Mammary epithelial cell (primary cell): ENCODE measurements around the gene PPP1R13L.

ENCODE experiments used
- EZH2 ChIP-seq: IDR thresholded peaks from 2 replicates; pipeline ENCODE4 v1.6.1; 2012; ENCODE audit warnings: low read length, inconsistent platforms, borderline replicate concordance
- TF ChIP-seq, protein P1 (sequence below), 2 donors: IDR thresholded peaks in 1 of 2; conservative IDR thresholded peaks in 1 of 2; 2 replicates each; pipeline ENCODE4 v1.5.1; 2011 to 2012; ENCODE audit warnings: inconsistent platforms in 2 of 2, low read length in 2 of 2, mild to moderate bottlenecking in 2 of 2, control low read depth in 1 of 2, low read depth in 1 of 2; ENCODE audit not compliant: insufficient read depth in 1 of 2; ENCODE audit errors: extremely low read depth in 1 of 2

DNA sequence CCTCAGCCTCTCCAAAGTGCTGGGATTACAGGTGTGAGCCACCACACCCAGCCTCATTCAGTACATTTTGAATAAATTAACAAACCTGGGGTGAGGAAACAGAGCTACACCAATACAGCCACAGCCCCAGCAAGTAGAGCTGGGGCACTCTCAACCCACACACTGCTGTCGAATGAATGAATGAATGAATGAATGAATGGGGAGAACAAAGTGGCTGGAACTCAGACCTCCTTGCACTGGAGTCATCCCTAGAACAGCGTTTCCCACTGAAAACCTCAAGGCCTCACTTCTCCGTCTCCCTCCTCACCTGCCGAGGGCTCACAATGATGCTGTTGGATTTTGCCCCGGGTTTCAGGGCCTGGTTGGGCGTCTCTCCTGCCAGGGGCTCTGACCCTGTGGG, 16.0 kb upstream of the PPP1R13L start:
- TF ChIP-seq, protein P1, sequence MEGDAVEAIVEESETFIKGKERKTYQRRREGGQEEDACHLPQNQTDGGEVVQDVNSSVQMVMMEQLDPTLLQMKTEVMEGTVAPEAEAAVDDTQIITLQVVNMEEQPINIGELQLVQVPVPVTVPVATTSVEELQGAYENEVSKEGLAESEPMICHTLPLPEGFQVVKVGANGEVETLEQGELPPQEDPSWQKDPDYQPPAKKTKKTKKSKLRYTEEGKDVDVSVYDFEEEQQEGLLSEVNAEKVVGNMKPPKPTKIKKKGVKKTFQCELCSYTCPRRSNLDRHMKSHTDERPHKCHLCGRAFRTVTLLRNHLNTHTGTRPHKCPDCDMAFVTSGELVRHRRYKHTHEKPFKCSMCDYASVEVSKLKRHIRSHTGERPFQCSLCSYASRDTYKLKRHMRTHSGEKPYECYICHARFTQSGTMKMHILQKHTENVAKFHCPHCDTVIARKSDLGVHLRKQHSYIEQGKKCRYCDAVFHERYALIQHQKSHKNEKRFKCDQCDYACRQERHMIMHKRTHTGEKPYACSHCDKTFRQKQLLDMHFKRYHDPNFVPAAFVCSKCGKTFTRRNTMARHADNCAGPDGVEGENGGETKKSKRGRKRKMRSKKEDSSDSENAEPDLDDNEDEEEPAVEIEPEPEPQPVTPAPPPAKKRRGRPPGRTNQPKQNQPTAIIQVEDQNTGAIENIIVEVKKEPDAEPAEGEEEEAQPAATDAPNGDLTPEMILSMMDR (conservative IDR thresholded peaks at IDR 0.05 in 1 of 2, IDR thresholded peaks at IDR 0.05 in 1 of 2; ENCODE audit: extremely low read depth in 1 of 2, insufficient read depth in 1 of 2, low read depth in 1 of 2, low read length in 2 of 2) = no peak
- no peak for TF ChIP-seq EZH2
